ENCODE results near the gene RALGDS. TPM values are rescaled to one million over a fixed set of nuclear protein-coding genes. Genes with fewer than 3 reads are reported as not detected.
A peak's percentile ranks its signal among the peaks of the same experiment; 100 is the strongest.

RALGDS gene
- total and polyA plus RNA-seq, 9 of the 15 experiments (the other 6 are each of a cell fraction or from before 2014, with no cell fraction given): 0.75 to 43.3 (median 27.1) TPM

GRCh38 chr9:133133681-133134387 lies 12.8 kb upstream of the RALGDS start:
- no TSS peak for BruUV-seq (replicated peaks)
- Histone ChIP-seq H3K9me1 (ENCODE audit: control insufficient read depth, insufficient read depth, low read length) (no peaks in the 10 kb centered on the region), H4K20me1 (replicated peaks; ENCODE audit: control insufficient read depth, insufficient read depth, low read length) (peaks cover 6% of the 10 kb centered on the region), H3K4me1 (replicated peaks in 1 of 2; ENCODE audit: control insufficient read depth in 2 of 2, insufficient read depth in 2 of 2, low read length in 2 of 2) (peaks cover 56 to 68% of the 10 kb centered on the region in 2 experiments), H3K4me3 (no peak overlapping the region), H3K27me3 (ENCODE audit: control insufficient read depth in 2 of 2, insufficient read depth in 2 of 2, low read length in 2 of 2) (no peaks in the 10 kb centered on the region), H3K27ac (ENCODE audit: extremely low read depth, low read depth, low read length) (peak overlapping the region; percentile 80), H3K9ac (ENCODE audit: insufficient read depth in 1 of 2, low read depth in 2 of 2, low read length in 2 of 2) (peak overlapping the region; percentile 59 to 86; a peak in 3 of 4 replicates), H3K79me2 (ENCODE audit: control insufficient read depth, insufficient read depth, low read length) (peaks cover 80% of the 10 kb centered on the region), H2AFZ (ENCODE audit: low read depth, low read length) (no peak overlapping the region), H3K4me2 (ENCODE audit: insufficient read depth, low read length) (peak overlapping the region; percentile 48), H3K9me3 (replicated peaks; ENCODE audit: control insufficient read depth, insufficient read depth, low read depth, low read length) (no peaks in the 10 kb centered on the region), H3K36me3 (ENCODE audit: control insufficient read depth, insufficient read depth, low read length) (peaks cover 28% of the 10 kb centered on the region; the same call in 2 of the 3 replicates)
- ChIA-PET CTCF (ENCODE audit: low intra/inter-chr PET ratio) (no interaction called here), POLR2A (interaction anchor here (0.7 to 1.4 kb wide), 7 partner anchors 10 to 96 kb away, joined by 3 to 10 read pairs (median 4); partner anchors contain the start of gene RALGDS)
- in situ Hi-C loops (cut with MboI): no loop called here
- ATAC-seq (peak; percentile 92), FAIRE-seq (peak; percentile 93), DNase-seq (ENCODE audit: extremely low read depth in 1 of 4, low spot score in 3 of 4) (peak; percentile 74 to 91 (median 83))
- intact Hi-C loops (cut with micrococcal nuclease): no loop called here
- 35% methylated on average over 21 of the region's 21 CpGs for WGBS (ENCODE audit: insufficient coverage, low coverage, missing lambda C conversion rate)
- TF ChIP-seq, protein P1, sequence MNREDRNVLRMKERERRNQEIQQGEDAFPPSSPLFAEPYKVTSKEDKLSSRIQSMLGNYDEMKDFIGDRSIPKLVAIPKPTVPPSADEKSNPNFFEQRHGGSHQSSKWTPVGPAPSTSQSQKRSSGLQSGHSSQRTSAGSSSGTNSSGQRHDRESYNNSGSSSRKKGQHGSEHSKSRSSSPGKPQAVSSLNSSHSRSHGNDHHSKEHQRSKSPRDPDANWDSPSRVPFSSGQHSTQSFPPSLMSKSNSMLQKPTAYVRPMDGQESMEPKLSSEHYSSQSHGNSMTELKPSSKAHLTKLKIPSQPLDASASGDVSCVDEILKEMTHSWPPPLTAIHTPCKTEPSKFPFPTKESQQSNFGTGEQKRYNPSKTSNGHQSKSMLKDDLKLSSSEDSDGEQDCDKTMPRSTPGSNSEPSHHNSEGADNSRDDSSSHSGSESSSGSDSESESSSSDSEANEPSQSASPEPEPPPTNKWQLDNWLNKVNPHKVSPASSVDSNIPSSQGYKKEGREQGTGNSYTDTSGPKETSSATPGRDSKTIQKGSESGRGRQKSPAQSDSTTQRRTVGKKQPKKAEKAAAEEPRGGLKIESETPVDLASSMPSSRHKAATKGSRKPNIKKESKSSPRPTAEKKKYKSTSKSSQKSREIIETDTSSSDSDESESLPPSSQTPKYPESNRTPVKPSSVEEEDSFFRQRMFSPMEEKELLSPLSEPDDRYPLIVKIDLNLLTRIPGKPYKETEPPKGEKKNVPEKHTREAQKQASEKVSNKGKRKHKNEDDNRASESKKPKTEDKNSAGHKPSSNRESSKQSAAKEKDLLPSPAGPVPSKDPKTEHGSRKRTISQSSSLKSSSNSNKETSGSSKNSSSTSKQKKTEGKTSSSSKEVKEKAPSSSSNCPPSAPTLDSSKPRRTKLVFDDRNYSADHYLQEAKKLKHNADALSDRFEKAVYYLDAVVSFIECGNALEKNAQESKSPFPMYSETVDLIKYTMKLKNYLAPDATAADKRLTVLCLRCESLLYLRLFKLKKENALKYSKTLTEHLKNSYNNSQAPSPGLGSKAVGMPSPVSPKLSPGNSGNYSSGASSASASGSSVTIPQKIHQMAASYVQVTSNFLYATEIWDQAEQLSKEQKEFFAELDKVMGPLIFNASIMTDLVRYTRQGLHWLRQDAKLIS (CRISPR knock-in tag; IDR thresholded peaks at IDR 0.05): peak; percentile 60; the same call in 1 of the 2 replicates
- TF ChIP-seq ZNF175 (CRISPR knock-in tag; IDR thresholded peaks at IDR 0.05; ENCODE audit: low read depth) (peak; percentile 87), ZNF197 (CRISPR knock-in tag; IDR thresholded peaks at IDR 0.05; ENCODE audit: low read depth) (no peak), NR2C1 (IDR thresholded peaks at IDR 0.05) (no peak), NR2C1 (tag; IDR thresholded peaks at IDR 0.05) (0 out of 2 replicates have a peak, but pooled peaks have one; percentile 23), ZKSCAN3 (CRISPR knock-in tag; IDR thresholded peaks at IDR 0.05) (no peak), TARDBP (IDR thresholded peaks at IDR 0.05) (no peak), HMGN3 (IDR thresholded peaks at IDR 0.05; ENCODE audit: borderline replicate concordance, extremely low read depth, insufficient read length, low read depth, low read length) (peak; percentile 69), RBBP5 (IDR thresholded peaks at IDR 0.05; ENCODE audit: borderline replicate concordance, insufficient read depth, low read length, poor library complexity, severe bottlenecking) (peak; percentile 57), JUN (IDR thresholded peaks at IDR 0.05; ENCODE audit: borderline replicate concordance, low read depth, low read length) (peak; percentile 94), JUN (CRISPR knock-in tag; IDR thresholded peaks at IDR 0.05; ENCODE audit: borderline replicate concordance) (peak; percentile 18; the same call in 1 of the 2 replicates), PRMT5 (CRISPR knock-in tag; IDR thresholded peaks at IDR 0.05) (no peak)
- TF ChIP-seq, protein P2, sequence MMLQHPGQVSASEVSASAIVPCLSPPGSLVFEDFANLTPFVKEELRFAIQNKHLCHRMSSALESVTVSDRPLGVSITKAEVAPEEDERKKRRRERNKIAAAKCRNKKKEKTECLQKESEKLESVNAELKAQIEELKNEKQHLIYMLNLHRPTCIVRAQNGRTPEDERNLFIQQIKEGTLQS (IDR thresholded peaks at IDR 0.05): peak; percentile 91
- TF ChIP-seq, protein P2 (CRISPR knock-in tag; conservative IDR thresholded peaks at IDR 0.05): peak; percentile 80; the same call in 1 of the 2 replicates
- TF ChIP-seq, protein P3, sequence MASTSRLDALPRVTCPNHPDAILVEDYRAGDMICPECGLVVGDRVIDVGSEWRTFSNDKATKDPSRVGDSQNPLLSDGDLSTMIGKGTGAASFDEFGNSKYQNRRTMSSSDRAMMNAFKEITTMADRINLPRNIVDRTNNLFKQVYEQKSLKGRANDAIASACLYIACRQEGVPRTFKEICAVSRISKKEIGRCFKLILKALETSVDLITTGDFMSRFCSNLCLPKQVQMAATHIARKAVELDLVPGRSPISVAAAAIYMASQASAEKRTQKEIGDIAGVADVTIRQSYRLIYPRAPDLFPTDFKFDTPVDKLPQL (IDR thresholded peaks at IDR 0.05; ENCODE audit: extremely low read depth, insufficient read length): no peak
